Ramos (cell line): ENCODE data around the gene SLC39A3.

ENCODE experiments used
- in situ Hi-C: fragments of 300-500 bp; cut with MboI; formaldehyde crosslinking; loops from one replicate; pipeline ENCODE4 v1.14.3; 2022; ENCODE audit warnings: low sequenced_read_pairs; ENCODE audit not compliant: unreplicated experiment

The SLC39A3 gene

GRCh38 chr19:2751438-2751830 lies 11.6 kb upstream of the SLC39A3 start:
- in situ Hi-C loops = loop anchor here (5.0 kb wide), 1 partner anchor 104 kb away; no protein-coding TSS in a partner anchor

GRCh38 chr19:2750808-2751437 lies 11.1 kb upstream of the SLC39A3 start:
- in situ Hi-C loops = loop anchor here (5.0 kb wide), 1 partner anchor 104 kb away; no protein-coding TSS in a partner anchor

- in situ Hi-C loops = no loop called here
Observed at GRCh38 chr19:2747349-2747748, 7.5 kb upstream of the SLC39A3 start.

- in situ Hi-C loops = no loop called here
Observed at GRCh38 chr19:2744113-2744512, 4.3 kb upstream of the SLC39A3 start.

GRCh38 chr19:2743099-2743498 lies 3.3 kb upstream of the SLC39A3 start:
- in situ Hi-C loops = no loop called here

- in situ Hi-C loops = no loop called here
Observed at GRCh38 chr19:2740314-2740656, 468 bp upstream of the SLC39A3 start.

GRCh38 chr19:2736550-2737190 lies 3.1 kb downstream of the SLC39A3 start:
- in situ Hi-C loops = no loop called here

- in situ Hi-C loops = no loop called here
Observed at GRCh38 chr19:2735374-2735773, 4.4 kb downstream of the SLC39A3 start.

GRCh38 chr19:2734589-2735288 lies 5.1 kb downstream of the SLC39A3 start:
- in situ Hi-C loops = no loop called here

GRCh38 chr19:2733930-2734588 lies 5.8 kb downstream of the SLC39A3 start:
- in situ Hi-C loops = no loop called here

- in situ Hi-C loops = no loop called here
Observed at GRCh38 chr19:2732883-2733282, 6.9 kb downstream of the SLC39A3 start.

- in situ Hi-C loops = no loop called here
Observed at GRCh38 chr19:2732157-2732725, 7.6 kb downstream of the SLC39A3 start.

GRCh38 chr19:2731181-2731995 lies 8.4 kb downstream of the SLC39A3 start:
- in situ Hi-C loops = no loop called here

GRCh38 chr19:2729943-2730818 lies 9.6 kb downstream of the SLC39A3 start:
- in situ Hi-C loops = no loop called here

GRCh38 chr19:2728783-2729387 lies 10.9 kb downstream of the SLC39A3 start:
- in situ Hi-C loops = no loop called here

GRCh38 chr19:2727640-2727944 lies 12.2 kb downstream of the SLC39A3 start:
- in situ Hi-C loops = no loop called here

- in situ Hi-C loops = no loop called here
Observed at GRCh38 chr19:2726904-2727639, 12.7 kb downstream of the SLC39A3 start.
